ENCODE data around the gene HOXC6.
"Not testable (repeated sequence)": the region's sequence is repeated elsewhere in the genome, so short reads cannot be mapped to it uniquely, and the experiment has no call there.

GRCh38 chr12:54077843-54078242 is 49.6 kb downstream of the HOXC6 start:
- TF ChIP-seq CTCF, POLR2AphosphoS5, POLR2A (IDR thresholded peaks at IDR 0.05): not testable (repeated sequence)
